Uterus (tissue), 4 donors: ENCODE results near the gene ABCA5. TPM values are rescaled to one million over a fixed set of nuclear protein-coding genes. Genes with fewer than 3 reads are reported as not detected.

Source experiments
- DNase-seq, 2 donors: peaks; one replicate each; pipeline ENCODE4 v3.0.0-alpha.2; 2019 to 2020
- H3K27ac ChIP-seq, 2 donors: fragments of 200-600 bp; sonication (generic); 1 replicate in 1 of 2; 2 replicates in 1 of 2; pipeline ENCODE4 v1.5.1; 2016 to 2018
- H3K27me3 ChIP-seq, 2 donors: fragments of 200-600 bp; sonication (generic); one replicate each; pipeline ENCODE4 v1.5.1; 2018 to 2019; ENCODE audit warnings: control low read depth in 1 of 2
- H3K36me3 ChIP-seq, 2 donors: fragments of 200-600 bp; sonication (generic); one replicate each; pipeline ENCODE4 v1.5.1; 2019; ENCODE audit warnings: control low read depth in 1 of 2
- H3K4me1 ChIP-seq, 2 donors: fragments of 200-600 bp; sonication (generic); one replicate each; pipeline ENCODE4 v1.5.1; 2018 to 2019; ENCODE audit warnings: control low read depth in 1 of 2
- H3K4me3 ChIP-seq, 2 donors: fragments of 200-600 bp; sonication (generic); 1 replicate in 1 of 2; 2 replicates in 1 of 2; pipeline ENCODE4 v1.5.1; 2018 to 2019; ENCODE audit warnings: mild to moderate bottlenecking in 1 of 2
- H3K9me3 ChIP-seq, 2 donors: fragments of 200-600 bp; sonication (generic); one replicate each; pipeline ENCODE4 v1.5.1; 2019; ENCODE audit warnings: control low read depth in 1 of 2
- CTCF ChIP-seq, 4 experiments: fragments of 200-600 bp in 2 of 4; fragments of 450-650 bp in 2 of 4; sonication (generic) in 2 of 4; IDR thresholded peaks; one replicate each; pipeline ENCODE4 v1.5.1; 2016 to 2019; ENCODE audit warnings: antibody characterized with exemption in 4 of 4, mild to moderate bottlenecking in 2 of 4, moderate library complexity in 1 of 4
- POLR2A ChIP-seq, 2 donors: fragments of 450-650 bp; IDR thresholded peaks; one replicate each; pipeline ENCODE4 v1.6.1; 2016; ENCODE audit warnings: antibody characterized with exemption in 2 of 2, mild to moderate bottlenecking in 1 of 2, moderate library complexity in 1 of 2
- intact Hi-C: fragments of 100-400 bp; cut with DNase I; formaldehyde crosslinking; loops from one replicate; pipeline ENCODE4 v1.15.1; 2023; ENCODE audit warnings: low total_unique reads
- total RNA-seq, 4 donors: library from RNA; depleted of rRNA in 3 of 4; stranded (reverse); fragments of >200 nt in 3 of 4; gene quantifications; one replicate each; pipeline versions ENCODE4 v1.1.0 to v1.2.4, GENCODE V29; 2014 to 2023
- donor health status: DM: yes; HTN: yes; CAD: no.

The ABCA5 gene
- total RNA-seq, 4 donors from 2014 or later: 5.9 to 50.9 (median 36.3) TPM

- TF ChIP-seq POLR2A (IDR thresholded peaks at IDR 0.05) (no peak), CTCF (IDR thresholded peaks at IDR 0.05) (no peak)
- Histone ChIP-seq H3K9me3 (no peaks in the 10 kb centered on the region), H3K4me1 (no peaks in the 10 kb centered on the region), H3K27me3 (no peaks in the 10 kb centered on the region), H3K36me3 (no peaks in the 10 kb centered on the region), H3K4me3 (no peak overlapping the region), H3K27ac (no peak overlapping the region)
- no peak for DNase-seq
- intact Hi-C loops: no loop called here
These were observed 13.0 kb upstream of the ABCA5 start for GRCh38 chr17:69339937-69340336.

GRCh38 chr17:69336996-69337395 is 10.1 kb upstream of the ABCA5 start:
- intact Hi-C loops: no loop called here
- no peaks in the 10 kb centered on the region for H3K27me3 ChIP-seq
- H3K4me1 ChIP-seq: no peaks in the 10 kb centered on the region
- H3K36me3 ChIP-seq: no peaks in the 10 kb centered on the region
- no peak for TF ChIP-seq CTCF (IDR thresholded peaks at IDR 0.05)
- TF ChIP-seq POLR2A (IDR thresholded peaks at IDR 0.05): no peak
- no peaks in the 10 kb centered on the region for H3K9me3 ChIP-seq
- H3K4me3 ChIP-seq: no peak overlapping the region
- H3K27ac ChIP-seq: no peak overlapping the region
- DNase-seq: no peak

DNA sequence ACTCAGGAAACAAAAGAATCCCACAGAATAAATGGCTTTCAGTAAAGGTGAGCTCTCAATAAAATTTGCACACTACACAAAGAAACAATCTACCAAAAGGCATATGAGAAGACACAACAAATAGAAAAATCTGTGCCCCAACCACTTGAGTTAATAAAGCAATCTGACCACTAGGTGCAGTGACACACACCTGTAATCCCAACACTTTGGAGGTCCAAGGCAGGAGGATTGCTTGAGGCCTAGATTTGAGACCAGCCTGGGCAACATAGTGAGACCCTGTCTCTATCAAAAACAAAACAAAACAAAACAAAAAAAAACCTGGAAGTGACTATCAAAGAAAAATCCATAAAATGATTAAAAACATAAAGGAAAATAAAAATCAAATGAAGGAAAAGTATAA is 9.6 kb upstream of the ABCA5 start:
- intact Hi-C loops: no loop called here
- TF ChIP-seq CTCF (IDR thresholded peaks at IDR 0.05): no peak
- TF ChIP-seq POLR2A (IDR thresholded peaks at IDR 0.05): no peak
- Histone ChIP-seq H3K9me3 (no peaks in the 10 kb centered on the region), H3K4me3 (no peak overlapping the region), H3K4me1 (no peaks in the 10 kb centered on the region), H3K27me3 (no peaks in the 10 kb centered on the region), H3K27ac (no peak overlapping the region), H3K36me3 (no peaks in the 10 kb centered on the region)
- DNase-seq: no peak

GRCh38 chr17:69335058-69335457 is 8.1 kb upstream of the ABCA5 start:
- no peaks in the 10 kb centered on the region for H3K27me3 ChIP-seq
- DNase-seq: no peak
- H3K4me1 ChIP-seq: no peaks in the 10 kb centered on the region
- H3K36me3 ChIP-seq: no peaks in the 10 kb centered on the region
- peak in 2 of 4 experiments; percentile 18 to 33 for TF ChIP-seq CTCF (IDR thresholded peaks at IDR 0.05)
- no peak for TF ChIP-seq POLR2A (IDR thresholded peaks at IDR 0.05)
- intact Hi-C loops: no loop called here
- H3K4me3 ChIP-seq: no peak overlapping the region
- no peak overlapping the region for H3K27ac ChIP-seq
- no peaks in the 10 kb centered on the region for H3K9me3 ChIP-seq

DNA sequence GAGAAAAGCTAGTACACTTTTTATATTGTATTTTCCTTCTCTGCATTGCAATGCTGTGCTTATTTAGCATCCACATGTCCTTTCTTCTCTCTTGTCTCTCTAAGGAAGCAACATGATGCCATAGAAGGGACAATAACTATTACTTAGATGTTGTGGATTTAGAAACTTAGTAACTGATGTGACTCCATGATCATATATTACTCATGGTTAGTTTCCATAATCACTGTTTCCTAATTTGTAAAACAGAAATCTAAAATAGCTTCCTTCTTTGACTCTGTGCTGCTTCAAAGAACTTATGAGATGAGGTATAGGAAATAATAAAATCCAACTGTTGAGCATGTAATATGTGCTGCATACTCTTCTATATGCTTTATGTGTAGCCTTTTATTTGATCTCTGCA is 6.6 kb upstream of the ABCA5 start:
- Histone ChIP-seq H3K4me3 (no peak overlapping the region), H3K9me3 (no peaks in the 10 kb centered on the region), H3K36me3 (no peaks in the 10 kb centered on the region), H3K4me1 (no peaks in the 10 kb centered on the region), H3K27me3 (no peaks in the 10 kb centered on the region), H3K27ac (no peak overlapping the region)
- DNase-seq: no peak
- no peak for TF ChIP-seq CTCF (IDR thresholded peaks at IDR 0.05)
- TF ChIP-seq POLR2A (IDR thresholded peaks at IDR 0.05): no peak
- intact Hi-C loops: no loop called here
